SK-N-SH (cell line): Measurements from ENCODE around the gene ZDHHC18.

Experiments
- MXI1 ChIP-seq: IDR thresholded peaks from 2 replicates; pipeline ENCODE4 v1.6.1; 2012; ENCODE audit warnings: mild to moderate bottlenecking, low read depth, low read length, improper control_type of control experiment
- TAF1 ChIP-seq: IDR thresholded peaks from 2 replicates; pipeline ENCODE4 v1.6.1; 2012; ENCODE audit warnings: low read depth, mild to moderate bottlenecking, low read length, moderate library complexity, borderline replicate concordance
- TF ChIP-seq, protein P1 (sequence below): fragments of 200-600 bp; sonication (generic); IDR thresholded peaks from 2 replicates; pipeline ENCODE4 v1.6.1; 2017; ENCODE audit warnings: antibody characterized with exemption, mild to moderate bottlenecking, moderate library complexity

- TF ChIP-seq, protein P1, sequence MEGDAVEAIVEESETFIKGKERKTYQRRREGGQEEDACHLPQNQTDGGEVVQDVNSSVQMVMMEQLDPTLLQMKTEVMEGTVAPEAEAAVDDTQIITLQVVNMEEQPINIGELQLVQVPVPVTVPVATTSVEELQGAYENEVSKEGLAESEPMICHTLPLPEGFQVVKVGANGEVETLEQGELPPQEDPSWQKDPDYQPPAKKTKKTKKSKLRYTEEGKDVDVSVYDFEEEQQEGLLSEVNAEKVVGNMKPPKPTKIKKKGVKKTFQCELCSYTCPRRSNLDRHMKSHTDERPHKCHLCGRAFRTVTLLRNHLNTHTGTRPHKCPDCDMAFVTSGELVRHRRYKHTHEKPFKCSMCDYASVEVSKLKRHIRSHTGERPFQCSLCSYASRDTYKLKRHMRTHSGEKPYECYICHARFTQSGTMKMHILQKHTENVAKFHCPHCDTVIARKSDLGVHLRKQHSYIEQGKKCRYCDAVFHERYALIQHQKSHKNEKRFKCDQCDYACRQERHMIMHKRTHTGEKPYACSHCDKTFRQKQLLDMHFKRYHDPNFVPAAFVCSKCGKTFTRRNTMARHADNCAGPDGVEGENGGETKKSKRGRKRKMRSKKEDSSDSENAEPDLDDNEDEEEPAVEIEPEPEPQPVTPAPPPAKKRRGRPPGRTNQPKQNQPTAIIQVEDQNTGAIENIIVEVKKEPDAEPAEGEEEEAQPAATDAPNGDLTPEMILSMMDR: no peak
- TF ChIP-seq MXI1 (no peak), TAF1 (no peak)
These were observed 29.7 kb downstream of the ZDHHC18 start for GRCh38 chr1:26856181-26856580.
